Measurements from ENCODE around the gene GIMAP8. TPM values are rescaled to one million over a fixed set of nuclear protein-coding genes. Genes with fewer than 3 reads are reported as not detected.

GIMAP8 gene
- total RNA-seq, 1 experiment from 2014 or later = not detected

DNA sequence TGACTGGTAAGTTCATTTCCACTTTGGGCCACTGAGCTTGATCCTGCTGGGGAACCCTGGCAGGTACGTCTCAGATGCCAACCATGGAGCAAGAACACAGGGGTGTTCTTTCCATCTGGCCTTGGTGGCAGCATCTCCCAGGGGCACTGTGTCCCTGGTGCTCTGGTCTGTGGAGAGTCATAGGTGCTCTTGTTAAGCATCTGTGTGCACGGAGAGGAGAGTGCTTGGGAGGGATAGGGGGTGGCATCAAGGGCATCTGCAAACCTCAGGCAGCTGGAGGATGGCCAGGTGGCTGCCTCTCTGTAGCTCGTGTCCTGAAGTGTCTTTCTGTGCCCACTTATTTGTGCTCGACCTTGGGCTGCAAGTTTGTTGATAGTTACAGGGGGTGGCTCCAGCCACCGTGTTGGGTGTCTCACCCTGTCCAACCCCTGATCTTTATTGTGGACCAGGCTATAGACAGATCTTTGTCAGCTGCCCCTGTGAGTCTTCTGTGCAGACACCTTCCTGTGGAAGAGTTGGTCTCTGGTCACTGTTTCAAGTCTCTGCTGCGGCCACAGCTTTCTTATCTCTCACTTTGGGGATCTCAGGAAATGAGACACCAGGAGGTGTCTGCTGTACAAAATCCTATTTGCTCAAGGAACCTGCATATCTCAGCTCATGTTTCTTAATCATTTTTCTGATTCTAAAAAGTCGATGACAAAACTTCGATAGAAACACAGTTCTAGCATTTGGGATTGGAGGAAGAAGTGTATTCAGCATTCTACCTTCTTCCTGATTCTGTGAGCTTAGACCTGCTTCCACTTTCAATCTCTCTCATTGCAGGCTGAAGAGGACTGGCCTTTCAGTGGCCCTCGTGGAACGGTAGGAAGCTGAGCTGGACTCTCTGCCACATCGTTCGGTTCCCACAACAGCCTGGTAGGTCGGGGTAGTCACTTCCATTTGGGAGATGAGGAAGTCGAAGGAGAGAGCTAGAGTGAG lies 17.2 kb upstream of the GIMAP8 start:
- Histone ChIP-seq H3K27me3 (ENCODE audit: insufficient read depth, low read length) (no peaks in the 10 kb centered on the region), H3K9me3 (ENCODE audit: control insufficient read depth, low read depth, low read length) (no peaks in the 10 kb centered on the region), H3K18ac (ENCODE audit: insufficient read length, low read depth, low read length) (no peak overlapping the region), H2AK5ac (ENCODE audit: insufficient read length, low read length) (no peak overlapping the region), H2BK15ac (ENCODE audit: low read depth, low read length) (no peak overlapping the region), H3K4me1 (ENCODE audit: insufficient read depth, low read length) (peaks cover 9% of the 10 kb centered on the region), H3K4ac (ENCODE audit: low read depth, low read length) (no peak overlapping the region), H3K23me2 (ENCODE audit: insufficient read length, low read depth, low read length, poor library complexity, severe bottlenecking) (no peaks in the 10 kb centered on the region), H3K56ac (ENCODE audit: insufficient read length, low read depth, low read length) (no peak overlapping the region), H3K23ac (ENCODE audit: insufficient read length, low read depth, low read length) (no peak overlapping the region), H2BK20ac (ENCODE audit: low read depth, low read length, poor library complexity, severe bottlenecking) (no peak overlapping the region), H2BK12ac (ENCODE audit: insufficient read length, low read depth, low read length) (no peak overlapping the region), H3K4me2 (ENCODE audit: insufficient read depth, insufficient read length, low read length) (no peak overlapping the region), H3K79me1 (ENCODE audit: insufficient read depth, low read depth, low read length, poor library complexity, severe bottlenecking) (no peaks in the 10 kb centered on the region), H2AFZ (ENCODE audit: low read length) (no peak overlapping the region), H3K9ac (ENCODE audit: extremely low read depth, insufficient read length, low read length) (no peak overlapping the region), H3K79me2 (ENCODE audit: insufficient read depth, low read length) (no peaks in the 10 kb centered on the region), H2BK5ac (ENCODE audit: insufficient read length, low read length) (no peak overlapping the region), H4K5ac (ENCODE audit: insufficient read length, low read depth, low read length) (no peak overlapping the region), H2BK120ac (ENCODE audit: low read depth, low read length, poor library complexity, severe bottlenecking) (no peak overlapping the region), H3T11ph (ENCODE audit: low read length) (no peak overlapping the region), H4K8ac (replicated peaks; ENCODE audit: insufficient read length, low read depth, low read length) (no peak overlapping the region), H3K27ac (ENCODE audit: insufficient read length, low read depth, low read length) (no peak overlapping the region), H4K91ac (ENCODE audit: insufficient read length, low read depth, low read length) (no peak overlapping the region), H4K20me1 (ENCODE audit: control insufficient read depth, insufficient read depth, insufficient read length) (no peaks in the 10 kb centered on the region), H3K14ac (ENCODE audit: insufficient read depth, low read length) (no peak overlapping the region)
- Mint-ChIP-seq H3K9me3 (no peaks in the 10 kb centered on the region), H3K4me1 (peaks cover 14 to 16% of the 10 kb centered on the region in 2 experiments), H3K4me3 (no peak overlapping the region), H3K27me3 (ENCODE audit: low read depth) (peaks cover 63% of the 10 kb centered on the region), H3K27ac (no peak overlapping the region), H3K36me3 (ENCODE audit: insufficient read depth in 1 of 3, low read depth in 3 of 3) (no peaks in the 10 kb centered on the region; a peak in 1 of 7 replicates)
- no CpG with 5 or more reads among the region's 14 CpGs for WGBS (ENCODE audit: extremely low coverage, insufficient read length, low lambda C conversion rate)
- TF ChIP-seq, protein P1, sequence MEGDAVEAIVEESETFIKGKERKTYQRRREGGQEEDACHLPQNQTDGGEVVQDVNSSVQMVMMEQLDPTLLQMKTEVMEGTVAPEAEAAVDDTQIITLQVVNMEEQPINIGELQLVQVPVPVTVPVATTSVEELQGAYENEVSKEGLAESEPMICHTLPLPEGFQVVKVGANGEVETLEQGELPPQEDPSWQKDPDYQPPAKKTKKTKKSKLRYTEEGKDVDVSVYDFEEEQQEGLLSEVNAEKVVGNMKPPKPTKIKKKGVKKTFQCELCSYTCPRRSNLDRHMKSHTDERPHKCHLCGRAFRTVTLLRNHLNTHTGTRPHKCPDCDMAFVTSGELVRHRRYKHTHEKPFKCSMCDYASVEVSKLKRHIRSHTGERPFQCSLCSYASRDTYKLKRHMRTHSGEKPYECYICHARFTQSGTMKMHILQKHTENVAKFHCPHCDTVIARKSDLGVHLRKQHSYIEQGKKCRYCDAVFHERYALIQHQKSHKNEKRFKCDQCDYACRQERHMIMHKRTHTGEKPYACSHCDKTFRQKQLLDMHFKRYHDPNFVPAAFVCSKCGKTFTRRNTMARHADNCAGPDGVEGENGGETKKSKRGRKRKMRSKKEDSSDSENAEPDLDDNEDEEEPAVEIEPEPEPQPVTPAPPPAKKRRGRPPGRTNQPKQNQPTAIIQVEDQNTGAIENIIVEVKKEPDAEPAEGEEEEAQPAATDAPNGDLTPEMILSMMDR (conservative IDR thresholded peaks at IDR 0.05) = no peak
- DNase-seq = no peak

Measured in H9 (cell line).